PC-9 (cell line): Measurements from ENCODE around the gene ZDHHC1. TPM values are rescaled to one million over a fixed set of nuclear protein-coding genes. Genes with fewer than 3 reads are reported as not detected.

ENCODE experiments used
- BruUV-seq: library from RNA; stranded (reverse); fragments of 400-500 nt; replicated peaks from 2 replicates; lab custom pipeline; 2021; lab: Mats Ljungman, UMichigan
- CTCF ChIA-PET: fragments of 300-600 bp; sonication (Branson Sonifier 250); formaldehyde crosslinking; loops from one replicate; lab custom pipeline; 2022; ENCODE audit warnings: antibody characterized with exemption; lab: Charles Lee
- POLR2A ChIA-PET: fragments of 300-600 bp; sonication (Branson Sonifier 250); formaldehyde crosslinking; loops from one replicate; lab custom pipeline; 2022; ENCODE audit warnings: antibody characterized with exemption; ENCODE audit not compliant: unreplicated experiment; lab: Charles Lee
- DNase-seq, 2 experiments: peaks; one replicate each; pipeline versions ENCODE4 v3.0.0 to v3.0.0-alpha.2; 2015 to 2022; ENCODE audit warnings: mixed read lengths in 1 of 2
- H2AFZ ChIP-seq: fragments of 200-600 bp; sonication (generic); 2 replicates; pipeline ENCODE4 v1.8.1; 2017; ENCODE audit warnings: antibody characterized with exemption
- H3F3A ChIP-seq: fragments of 200-600 bp; sonication (generic); 2 replicates; pipeline ENCODE4 v1.8.1; 2017; ENCODE audit warnings: antibody characterized with exemption, mild to moderate bottlenecking, low read depth; ENCODE audit not compliant: insufficient read depth
- H3K27ac ChIP-seq: fragments of 200-600 bp; sonication (generic); 2 replicates; pipeline ENCODE4 v1.6.1; 2016; ENCODE audit warnings: mixed run types
- H3K27me3 ChIP-seq: fragments of 200-600 bp; sonication (generic); 2 replicates; pipeline ENCODE4 v1.6.1; 2016; ENCODE audit warnings: low read depth, mixed run types; ENCODE audit not compliant: insufficient read depth
- H3K36me3 ChIP-seq: fragments of 200-600 bp; sonication (generic); 2 replicates; pipeline ENCODE4 v1.6.1; 2016; ENCODE audit warnings: low read depth, mixed run types
- H3K4me1 ChIP-seq: fragments of 200-600 bp; sonication (generic); replicated peaks from 2 replicates; pipeline ENCODE4 v1.6.1; 2016; ENCODE audit warnings: mixed run types; ENCODE audit not compliant: insufficient read depth
- H3K4me2 ChIP-seq: fragments of 200-600 bp; sonication (generic); 2 replicates; pipeline ENCODE4 v1.6.1; 2017; ENCODE audit warnings: mixed run types
- H3K4me3 ChIP-seq: fragments of 200-600 bp; sonication (generic); 2 replicates; pipeline ENCODE4 v1.6.1; 2016; ENCODE audit warnings: mixed run types
- H3K79me2 ChIP-seq: fragments of 200-600 bp; sonication (generic); 2 replicates; pipeline ENCODE4 v1.6.1; 2017; ENCODE audit warnings: low read depth, mixed run types
- H3K9me2 ChIP-seq: fragments of 200-600 bp; sonication (generic); 2 replicates; pipeline ENCODE4 v1.8.1; 2017; ENCODE audit warnings: mild to moderate bottlenecking; ENCODE audit not compliant: insufficient read depth
- H3K9me3 ChIP-seq: fragments of 200-600 bp; sonication (generic); 2 replicates; pipeline ENCODE4 v1.8.1; 2016; ENCODE audit warnings: low read depth; ENCODE audit not compliant: insufficient read depth
- H4K20me1 ChIP-seq: fragments of 200-600 bp; sonication (generic); 2 replicates; pipeline ENCODE4 v1.8.1; 2017; ENCODE audit not compliant: insufficient read depth
- CTCF ChIP-seq: fragments of 200-600 bp; sonication (generic); conservative IDR thresholded peaks from 2 replicates; pipeline ENCODE4 v1.6.1; 2017; ENCODE audit warnings: mixed run types, antibody characterized with exemption, mild to moderate bottlenecking, moderate library complexity
- EZH2 ChIP-seq: fragments of 200-600 bp; sonication (generic); IDR thresholded peaks from 2 replicates; pipeline ENCODE4 v1.8.0; 2017; ENCODE audit warnings: antibody characterized with exemption, low read depth
- intact Hi-C: fragments of 100-400 bp; cut with micrococcal nuclease; formaldehyde crosslinking; loops from one replicate; pipeline ENCODE4 v1.10.0; 2022; ENCODE audit not compliant: unreplicated experiment
- total RNA-seq: library from RNA; stranded (reverse); gene quantifications from 2 replicates; pipeline ENCODE4 v1.2.3, GENCODE V29; 2021

The ZDHHC1 gene
- total RNA-seq, 1 experiment from 2014 or later, result 12.8 TPM

GRCh38 chr16:67429053-67429798, 12.9 kb upstream of the ZDHHC1 start:
- Histone ChIP-seq H3K27me3 (no peaks in the 10 kb centered on the region), H3K27ac (no peak overlapping the region), H3K4me3 (no peak overlapping the region), H3K4me1 (no peaks in the 10 kb centered on the region; the same call in none of the 2 replicates), H4K20me1 (no peaks in the 10 kb centered on the region), H2AFZ (no peak overlapping the region), H3K4me2 (peak overlapping the region; percentile 80; the same call in 1 of the 2 replicates), H3F3A (peaks cover 20% of the 10 kb centered on the region; the same call in 1 of the 2 replicates), H3K36me3 (no peaks in the 10 kb centered on the region), H3K9me3 (no peaks in the 10 kb centered on the region), H3K9me2 (no peaks in the 10 kb centered on the region), H3K79me2 (no peaks in the 10 kb centered on the region)
- no peak for TF ChIP-seq EZH2
- TF ChIP-seq CTCF, result no peak
- CTCF ChIA-PET, result interaction anchor here (0.7 to 1.9 kb wide), 5 partner anchors 14 to 188 kb away, joined by 3 to 13 read pairs (median 4); no protein-coding TSS in a partner anchor
- POLR2A ChIA-PET, result no interaction called here
- no peak for DNase-seq
- intact Hi-C loops, result no loop called here
- no TSS peak for BruUV-seq

- intact Hi-C loops, result loop anchor here (1.0 kb wide), 1 partner anchor 37 kb away; no protein-coding TSS in a partner anchor
- H3K4me2 ChIP-seq, result no peak overlapping the region
- H3K9me3 ChIP-seq, result no peaks in the 10 kb centered on the region
Measured at GRCh38 chr16:67428146-67428731, 12.0 kb upstream of the ZDHHC1 start.

More at GRCh38 chr16:67428146-67428731, 12.0 kb upstream of the ZDHHC1 start:
- Histone ChIP-seq H3F3A (peaks cover 20% of the 10 kb centered on the region; the same call in 1 of the 2 replicates), H3K36me3 (no peaks in the 10 kb centered on the region), H3K4me1 (no peaks in the 10 kb centered on the region; the same call in none of the 2 replicates), H3K9me2 (no peaks in the 10 kb centered on the region), H3K79me2 (no peaks in the 10 kb centered on the region), H3K27ac (no peak overlapping the region), H3K27me3 (no peaks in the 10 kb centered on the region), H4K20me1 (no peaks in the 10 kb centered on the region), H2AFZ (no peak overlapping the region), H3K4me3 (no peak overlapping the region)
- peak; percentile 59 to 74 for DNase-seq
- no peak for TF ChIP-seq EZH2
- peak; percentile 79 for TF ChIP-seq CTCF
- ChIA-PET POLR2A (interaction anchor here (0.6 kb wide), 2 partner anchors 52 to 1395 kb away, joined by 6 to 31 read pairs; no protein-coding TSS in a partner anchor), CTCF (interaction anchor here (0.8 to 1.9 kb wide), 12 partner anchors 10 to 410 kb away, joined by 3 to 13 read pairs (median 4); no protein-coding TSS in a partner anchor)
- BruUV-seq, result no TSS peak
